ENCODE measurements around the gene PANX3. TPM values are rescaled to one million over a fixed set of nuclear protein-coding genes. Genes with fewer than 3 reads are reported as not detected.

PANX3 gene
- total and polyA plus RNA-seq, 9 of the 15 experiments (the other 6 are each of a cell fraction or from before 2014, with no cell fraction given) = 0.09 to 0.69 (median 0.39) TPM

DNA sequence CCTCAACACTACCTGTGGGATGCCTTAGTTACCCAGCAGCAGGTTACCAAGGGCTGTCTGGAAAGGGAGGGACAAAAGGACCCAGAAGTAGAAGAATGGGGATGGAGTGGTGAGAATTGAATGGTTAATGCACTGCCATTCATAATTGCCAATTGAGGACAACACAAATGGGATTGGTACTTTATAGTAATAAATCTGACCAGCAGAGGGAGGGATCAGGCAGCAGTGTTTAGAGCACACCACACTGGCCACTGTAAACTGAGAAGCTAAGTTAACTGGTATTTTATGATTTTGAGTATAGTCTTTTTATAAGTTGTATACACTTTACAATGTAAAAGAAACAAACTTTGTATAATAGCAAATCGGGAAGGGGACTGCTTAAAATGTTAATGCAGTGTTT is 22.1 kb downstream of the PANX3 start:
- TF ChIP-seq RAD21 (CRISPR knock-in tag; conservative IDR thresholded peaks at IDR 0.05 in 1 of 2, IDR thresholded peaks at IDR 0.05 in 1 of 2) = 0 out of 4 replicates have a peak, but pooled peaks of 1 of the 2 experiments have one; percentile 8
- no peak for TF ChIP-seq ZNF785 (CRISPR knock-in tag; IDR thresholded peaks at IDR 0.05)
- no peak for TF ChIP-seq U2AF1 (optimal IDR thresholded peaks at IDR 0.05; ENCODE audit: low read depth, low read length)
- TF ChIP-seq ZBED1 (IDR thresholded peaks at IDR 0.05) = no peak
- TF ChIP-seq, protein P1, sequence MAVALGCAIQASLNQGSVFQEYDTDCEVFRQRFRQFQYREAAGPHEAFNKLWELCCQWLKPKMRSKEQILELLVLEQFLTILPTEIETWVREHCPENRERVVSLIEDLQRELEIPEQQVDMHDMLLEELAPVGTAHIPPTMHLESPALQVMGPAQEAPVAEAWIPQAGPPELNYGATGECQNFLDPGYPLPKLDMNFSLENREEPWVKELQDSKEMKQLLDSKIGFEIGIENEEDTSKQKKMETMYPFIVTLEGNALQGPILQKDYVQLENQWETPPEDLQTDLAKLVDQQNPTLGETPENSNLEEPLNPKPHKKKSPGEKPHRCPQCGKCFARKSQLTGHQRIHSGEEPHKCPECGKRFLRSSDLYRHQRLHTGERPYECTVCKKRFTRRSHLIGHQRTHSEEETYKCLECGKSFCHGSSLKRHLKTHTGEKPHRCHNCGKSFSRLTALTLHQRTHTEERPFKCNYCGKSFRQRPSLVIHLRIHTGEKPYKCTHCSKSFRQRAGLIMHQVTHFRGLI (CRISPR knock-in tag; IDR thresholded peaks at IDR 0.05) = no peak
- TF ChIP-seq ZNF140 (CRISPR knock-in tag; IDR thresholded peaks at IDR 0.05) = no peak
- TF ChIP-seq ZNF224 (CRISPR knock-in tag; IDR thresholded peaks at IDR 0.05) = no peak
- no peak for TF ChIP-seq DPF2 (IDR thresholded peaks at IDR 0.05)
- no peak for TF ChIP-seq FOXA3 (CRISPR knock-in tag; conservative IDR thresholded peaks at IDR 0.05 in 1 of 2, IDR thresholded peaks at IDR 0.05 in 1 of 2)
- TF ChIP-seq MYBL2 (IDR thresholded peaks at IDR 0.05; ENCODE audit: low read depth) = no peak
- TF ChIP-seq MYBL2 (CRISPR knock-in tag; IDR thresholded peaks at IDR 0.05; ENCODE audit: borderline replicate concordance) = no peak
- no peak for TF ChIP-seq SP2 (IDR thresholded peaks at IDR 0.05; ENCODE audit: extremely low read depth, low read depth, low read length, poor library complexity, severe bottlenecking)
- TF ChIP-seq SNRNP70 (optimal IDR thresholded peaks at IDR 0.05; ENCODE audit: low read depth, low read length) = no peak
- TF ChIP-seq, protein P2, sequence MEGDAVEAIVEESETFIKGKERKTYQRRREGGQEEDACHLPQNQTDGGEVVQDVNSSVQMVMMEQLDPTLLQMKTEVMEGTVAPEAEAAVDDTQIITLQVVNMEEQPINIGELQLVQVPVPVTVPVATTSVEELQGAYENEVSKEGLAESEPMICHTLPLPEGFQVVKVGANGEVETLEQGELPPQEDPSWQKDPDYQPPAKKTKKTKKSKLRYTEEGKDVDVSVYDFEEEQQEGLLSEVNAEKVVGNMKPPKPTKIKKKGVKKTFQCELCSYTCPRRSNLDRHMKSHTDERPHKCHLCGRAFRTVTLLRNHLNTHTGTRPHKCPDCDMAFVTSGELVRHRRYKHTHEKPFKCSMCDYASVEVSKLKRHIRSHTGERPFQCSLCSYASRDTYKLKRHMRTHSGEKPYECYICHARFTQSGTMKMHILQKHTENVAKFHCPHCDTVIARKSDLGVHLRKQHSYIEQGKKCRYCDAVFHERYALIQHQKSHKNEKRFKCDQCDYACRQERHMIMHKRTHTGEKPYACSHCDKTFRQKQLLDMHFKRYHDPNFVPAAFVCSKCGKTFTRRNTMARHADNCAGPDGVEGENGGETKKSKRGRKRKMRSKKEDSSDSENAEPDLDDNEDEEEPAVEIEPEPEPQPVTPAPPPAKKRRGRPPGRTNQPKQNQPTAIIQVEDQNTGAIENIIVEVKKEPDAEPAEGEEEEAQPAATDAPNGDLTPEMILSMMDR (IDR thresholded peaks at IDR 0.05 in 2 of 3, conservative IDR thresholded peaks at IDR 0.05 in 1 of 3; ENCODE audit: insufficient read depth in 2 of 3, low read depth in 1 of 3, low read length in 3 of 3) = peak; percentile 26 to 48 (median 40); a peak in 3 of 6 replicates
- TF ChIP-seq, protein P3, sequence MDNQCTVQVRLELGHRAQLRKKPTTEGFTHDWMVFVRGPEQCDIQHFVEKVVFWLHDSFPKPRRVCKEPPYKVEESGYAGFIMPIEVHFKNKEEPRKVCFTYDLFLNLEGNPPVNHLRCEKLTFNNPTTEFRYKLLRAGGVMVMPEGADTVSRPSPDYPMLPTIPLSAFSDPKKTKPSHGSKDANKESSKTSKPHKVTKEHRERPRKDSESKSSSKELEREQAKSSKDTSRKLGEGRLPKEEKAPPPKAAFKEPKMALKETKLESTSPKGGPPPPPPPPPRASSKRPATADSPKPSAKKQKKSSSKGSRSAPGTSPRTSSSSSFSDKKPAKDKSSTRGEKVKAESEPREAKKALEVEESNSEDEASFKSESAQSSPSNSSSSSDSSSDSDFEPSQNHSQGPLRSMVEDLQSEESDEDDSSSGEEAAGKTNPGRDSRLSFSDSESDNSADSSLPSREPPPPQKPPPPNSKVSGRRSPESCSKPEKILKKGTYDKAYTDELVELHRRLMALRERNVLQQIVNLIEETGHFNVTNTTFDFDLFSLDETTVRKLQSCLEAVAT (IDR thresholded peaks at IDR 0.05) = no peak
- peak; percentile 70 for ATAC-seq
- CTCF ChIA-PET (ENCODE audit: low intra/inter-chr PET ratio) = no interaction called here

More for the DNA sequence above, 22.1 kb downstream of the PANX3 start:
- peaks cover 0 to 3% of the 10 kb centered on the region in 2 experiments; a peak in 2 of 5 replicates for H3K4me1 ChIP-seq (replicated peaks in 1 of 2; ENCODE audit: control insufficient read depth in 2 of 2, insufficient read depth in 2 of 2, low read length in 2 of 2)
- no peaks in the 10 kb centered on the region for H4K20me1 ChIP-seq (replicated peaks; ENCODE audit: control insufficient read depth, insufficient read depth, low read length)
- no peak for FAIRE-seq
- H3K36me3 ChIP-seq (ENCODE audit: control insufficient read depth, insufficient read depth, low read length) = peaks cover 83% of the 10 kb centered on the region
- no peak overlapping the region for H3K4me3 ChIP-seq
- H3K9me1 ChIP-seq (ENCODE audit: control insufficient read depth, insufficient read depth, low read length) = no peaks in the 10 kb centered on the region
- intact Hi-C loops (cut with micrococcal nuclease) (no loop called here), in situ Hi-C loops (cut with MboI) (no loop called here)
- POLR2A ChIA-PET = interaction anchor here (1.1 to 1.9 kb wide), 2 partner anchors 10 to 15 kb away, joined by 3 to 7 read pairs; partner anchors contain the start of gene TBRG1
- H3K27ac ChIP-seq (ENCODE audit: extremely low read depth, low read depth, low read length) = no peak overlapping the region
- DNase-seq (ENCODE audit: extremely low read depth in 1 of 4, low spot score in 3 of 4) = peak in 2 of 4 experiments; percentile 32 to 39
- H3K9me3 ChIP-seq (replicated peaks; ENCODE audit: control insufficient read depth, insufficient read depth, low read depth, low read length) = no peaks in the 10 kb centered on the region
- no peaks in the 10 kb centered on the region for H3K79me2 ChIP-seq (ENCODE audit: control insufficient read depth, insufficient read depth, low read length)
- 68% methylated on average over 1 of the region's 1 CpG for WGBS (ENCODE audit: insufficient coverage, low coverage, missing lambda C conversion rate)
- no TSS peak for BruUV-seq (replicated peaks)
- H2AFZ ChIP-seq (ENCODE audit: low read depth, low read length) = no peak overlapping the region
- H3K4me2 ChIP-seq (ENCODE audit: insufficient read depth, low read length) = no peak overlapping the region
- H3K9ac ChIP-seq (ENCODE audit: insufficient read depth in 1 of 2, low read depth in 2 of 2, low read length in 2 of 2) = no peak overlapping the region
- H3K27me3 ChIP-seq (ENCODE audit: control insufficient read depth in 2 of 2, insufficient read depth in 2 of 2, low read length in 2 of 2) = no peaks in the 10 kb centered on the region

All from K562 (cell line).